K562 (cell line): ENCODE data around the gene HMCN2. TPM values are rescaled to one million over a fixed set of nuclear protein-coding genes. Genes with fewer than 3 reads are reported as not detected.

ENCODE experiments used
- ATF7 ChIP-seq: fragments of 450-650 bp; IDR thresholded peaks from 2 replicates; pipeline ENCODE4 v1.7.1; 2014; ENCODE audit warnings: mild to moderate bottlenecking, moderate library complexity
- FOXP1 ChIP-seq: sonication (generic); formaldehyde crosslinking; IDR thresholded peaks from 2 replicates; pipeline ENCODE4 v1.8.0; 2022; ENCODE audit warnings: mild to moderate bottlenecking, missing genetic modification reagents
- GTF2F1 ChIP-seq: IDR thresholded peaks from 2 replicates; pipeline ENCODE4 v1.6.1; 2011; ENCODE audit warnings: low read depth, low read length, improper control_type of control experiment
- HCFC1 ChIP-seq: IDR thresholded peaks from 2 replicates; pipeline ENCODE4 v1.6.1; 2012; ENCODE audit warnings: low read depth, low read length, improper control_type of control experiment
- MECOM ChIP-seq: fragments of 250-450 bp; sonication (Bioruptor Pico); IDR thresholded peaks from 2 replicates; pipeline ENCODE4 v1.8.0; 2022; ENCODE audit warnings: inconsistent platforms
- SAFB ChIP-seq: fragments of 200-400 bp; formaldehyde crosslinking; IDR thresholded peaks from 2 replicates; pipeline ENCODE4 v1.6.1; 2017; ENCODE audit warnings: low read depth, low read length, borderline replicate concordance
- TAL1 ChIP-seq: fragments of 450-650 bp; IDR thresholded peaks from 2 replicates; pipeline ENCODE4 v1.6.1; 2016; ENCODE audit warnings: mild to moderate bottlenecking
- ZNF24 ChIP-seq: fragments of 450-650 bp; IDR thresholded peaks from 2 replicates; pipeline ENCODE4 v1.6.1; 2016
- ZNF274 ChIP-seq: IDR thresholded peaks from 2 replicates; pipeline ENCODE4 v1.6.1; 2011; ENCODE audit warnings: low read depth, mild to moderate bottlenecking, low read length, moderate library complexity, borderline replicate concordance
- polyA plus RNA-seq, 8 experiments: library from polyadenylated mRNA; depleted of rRNA in 4 of 8; stranded (reverse) in 5 of 8; unstranded in 3 of 8; fragments of >200 nt; fragmentation: Nextera tagmentation in 2 of 8; fragmentation: Illumina TruSeq in 1 of 8; extraction: Ambion mirVana in 2 of 8; extraction: Trizol in 1 of 8; gene quantifications; 2 replicates each; pipeline versions ENCODE4 v1.2.1 to v1.2.3, GENCODE V29; 2011 to 2014; ENCODE audit warnings: inconsistent platforms in 1 of 8, missing spikeins in 1 of 8
- total RNA-seq, 7 experiments: library from RNA; depleted of rRNA in 6 of 7; stranded (reverse); fragments of >200 nt in 6 of 7; fragmentation: Illumina TruSeq in 2 of 7; extraction: Trizol in 2 of 7; gene quantifications; 2 replicates each; pipeline versions ENCODE4 v1.2.1 to v1.2.3, GENCODE V29; 2011 to 2021; ENCODE audit warnings: low replicate concordance in 1 of 7
- TF ChIP-seq, protein P1 (sequence below): fragments of 450-650 bp; IDR thresholded peaks from 2 replicates; pipeline ENCODE4 v1.6.1; 2016; ENCODE audit warnings: low read depth

The HMCN2 gene
- total and polyA plus RNA-seq, 9 of the 15 experiments (the other 6 are each of a cell fraction or from before 2014, with no cell fraction given): 0.01 TPM; not detected in 8

DNA sequence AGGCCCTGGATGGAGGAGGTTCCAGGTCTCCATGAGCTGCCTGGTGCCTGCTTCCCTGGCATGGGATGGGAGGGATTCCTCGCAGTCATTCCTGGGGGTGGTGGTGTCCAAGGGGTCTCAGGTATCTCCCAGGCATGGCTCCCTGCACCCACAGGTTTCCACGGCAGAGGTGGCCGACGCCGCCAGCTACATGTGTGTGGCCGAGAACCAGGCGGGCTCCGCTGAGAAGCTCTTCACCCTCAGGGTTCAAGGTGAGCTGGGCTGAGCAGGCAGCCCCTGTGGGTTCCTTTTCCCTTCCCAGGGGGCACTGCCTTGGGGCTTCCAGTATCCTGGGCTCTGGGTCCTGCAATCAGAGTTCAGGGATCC lies 117.8 kb downstream of the HMCN2 start (continued):
- TF ChIP-seq, protein P1, sequence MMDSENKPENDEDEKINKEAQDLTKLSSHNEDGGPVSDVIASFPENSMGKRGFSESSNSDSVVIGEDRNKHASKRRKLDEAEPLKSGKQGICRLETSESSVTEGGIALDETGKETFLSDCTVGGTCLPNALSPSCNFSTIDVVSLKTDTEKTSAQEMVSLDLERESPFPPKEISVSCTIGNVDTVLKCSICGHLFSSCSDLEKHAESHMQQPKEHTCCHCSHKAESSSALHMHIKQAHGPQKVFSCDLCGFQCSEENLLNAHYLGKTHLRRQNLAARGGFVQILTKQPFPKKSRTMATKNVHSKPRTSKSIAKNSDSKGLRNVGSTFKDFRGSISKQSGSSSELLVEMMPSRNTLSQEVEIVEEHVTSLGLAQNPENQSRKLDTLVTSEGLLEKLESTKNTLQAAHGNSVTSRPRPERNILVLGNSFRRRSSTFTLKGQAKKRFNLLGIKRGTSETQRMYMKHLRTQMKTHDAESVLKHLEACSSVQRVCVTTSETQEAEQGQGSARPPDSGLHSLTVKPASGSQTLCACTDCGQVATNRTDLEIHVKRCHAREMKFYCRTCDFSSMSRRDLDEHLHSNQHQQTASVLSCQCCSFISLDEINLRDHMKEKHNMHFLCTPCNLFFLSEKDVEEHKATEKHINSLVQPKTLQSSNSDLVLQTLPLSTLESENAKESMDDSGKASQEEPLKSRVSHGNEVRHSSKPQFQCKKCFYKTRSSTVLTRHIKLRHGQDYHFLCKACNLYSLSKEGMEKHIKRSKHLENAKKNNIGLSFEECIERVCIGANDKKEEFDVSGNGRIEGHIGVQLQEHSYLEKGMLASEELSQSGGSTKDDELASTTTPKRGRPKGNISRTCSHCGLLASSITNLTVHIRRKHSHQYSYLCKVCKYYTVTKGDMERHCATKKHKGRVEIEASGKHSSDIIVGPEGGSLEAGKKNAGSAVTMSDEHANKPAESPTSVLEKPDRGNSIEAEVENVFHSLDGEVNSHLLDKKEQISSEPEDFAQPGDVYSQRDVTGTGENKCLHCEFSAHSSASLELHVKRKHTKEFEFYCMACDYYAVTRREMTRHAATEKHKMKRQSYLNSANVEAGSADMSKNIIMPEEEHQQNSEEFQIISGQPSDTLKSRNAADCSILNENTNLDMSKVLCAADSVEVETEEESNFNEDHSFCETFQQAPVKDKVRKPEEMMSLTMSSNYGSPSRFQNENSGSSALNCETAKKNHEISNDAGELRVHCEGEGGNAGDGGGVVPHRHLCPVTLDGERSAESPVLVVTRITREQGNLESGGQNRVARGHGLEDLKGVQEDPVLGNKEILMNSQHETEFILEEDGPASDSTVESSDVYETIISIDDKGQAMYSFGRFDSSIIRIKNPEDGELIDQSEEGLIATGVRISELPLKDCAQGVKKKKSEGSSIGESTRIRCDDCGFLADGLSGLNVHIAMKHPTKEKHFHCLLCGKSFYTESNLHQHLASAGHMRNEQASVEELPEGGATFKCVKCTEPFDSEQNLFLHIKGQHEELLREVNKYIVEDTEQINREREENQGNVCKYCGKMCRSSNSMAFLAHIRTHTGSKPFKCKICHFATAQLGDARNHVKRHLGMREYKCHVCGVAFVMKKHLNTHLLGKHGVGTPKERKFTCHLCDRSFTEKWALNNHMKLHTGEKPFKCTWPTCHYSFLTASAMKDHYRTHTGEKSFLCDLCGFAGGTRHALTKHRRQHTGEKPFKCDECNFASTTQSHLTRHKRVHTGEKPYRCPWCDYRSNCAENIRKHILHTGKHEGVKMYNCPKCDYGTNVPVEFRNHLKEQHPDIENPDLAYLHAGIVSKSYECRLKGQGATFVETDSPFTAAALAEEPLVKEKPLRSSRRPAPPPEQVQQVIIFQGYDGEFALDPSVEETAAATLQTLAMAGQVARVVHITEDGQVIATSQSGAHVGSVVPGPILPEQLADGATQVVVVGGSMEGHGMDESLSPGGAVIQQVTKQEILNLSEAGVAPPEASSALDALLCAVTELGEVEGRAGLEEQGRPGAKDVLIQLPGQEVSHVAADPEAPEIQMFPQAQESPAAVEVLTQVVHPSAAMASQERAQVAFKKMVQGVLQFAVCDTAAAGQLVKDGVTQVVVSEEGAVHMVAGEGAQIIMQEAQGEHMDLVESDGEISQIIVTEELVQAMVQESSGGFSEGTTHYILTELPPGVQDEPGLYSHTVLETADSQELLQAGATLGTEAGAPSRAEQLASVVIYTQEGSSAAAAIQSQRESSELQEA: no peak
- TF ChIP-seq SAFB: no peak
- no peak for TF ChIP-seq GTF2F1
- TF ChIP-seq ATF7: no peak
- TF ChIP-seq ZNF274: no peak
- no peak for TF ChIP-seq HCFC1
- TF ChIP-seq TAL1: no peak
- TF ChIP-seq ZNF24: no peak
- no peak for TF ChIP-seq MECOM (CRISPR knock-in tag)
- no peak for TF ChIP-seq FOXP1
